NCI-H2227 (cell line): Measurements from ENCODE around the gene CSAG2.
"Not testable (repeated sequence)": the region's sequence is repeated elsewhere in the genome, so short reads cannot be mapped to it uniquely, and the experiment has no call there.

Experiments used
- DNase-seq: peaks from one replicate; lab custom pipeline; 2025; ENCODE audit not compliant: unreplicated experiment; lab: John Stamatoyannopoulos, UW

CSAG2 gene

GRCh38 chrX:152709173-152709572, at the start of gene CSAG2:
Gene CSAG2, minus strand, starts transcription at chrX:152709273. Its CDS starts 161 bp downstream, at chrX:152709112.
- not testable (repeated sequence) for DNase-seq

GRCh38 chrX:152754871-152755270, 45.8 kb upstream of the CSAG2 start:
- DNase-seq, result not testable (repeated sequence)

DNA sequence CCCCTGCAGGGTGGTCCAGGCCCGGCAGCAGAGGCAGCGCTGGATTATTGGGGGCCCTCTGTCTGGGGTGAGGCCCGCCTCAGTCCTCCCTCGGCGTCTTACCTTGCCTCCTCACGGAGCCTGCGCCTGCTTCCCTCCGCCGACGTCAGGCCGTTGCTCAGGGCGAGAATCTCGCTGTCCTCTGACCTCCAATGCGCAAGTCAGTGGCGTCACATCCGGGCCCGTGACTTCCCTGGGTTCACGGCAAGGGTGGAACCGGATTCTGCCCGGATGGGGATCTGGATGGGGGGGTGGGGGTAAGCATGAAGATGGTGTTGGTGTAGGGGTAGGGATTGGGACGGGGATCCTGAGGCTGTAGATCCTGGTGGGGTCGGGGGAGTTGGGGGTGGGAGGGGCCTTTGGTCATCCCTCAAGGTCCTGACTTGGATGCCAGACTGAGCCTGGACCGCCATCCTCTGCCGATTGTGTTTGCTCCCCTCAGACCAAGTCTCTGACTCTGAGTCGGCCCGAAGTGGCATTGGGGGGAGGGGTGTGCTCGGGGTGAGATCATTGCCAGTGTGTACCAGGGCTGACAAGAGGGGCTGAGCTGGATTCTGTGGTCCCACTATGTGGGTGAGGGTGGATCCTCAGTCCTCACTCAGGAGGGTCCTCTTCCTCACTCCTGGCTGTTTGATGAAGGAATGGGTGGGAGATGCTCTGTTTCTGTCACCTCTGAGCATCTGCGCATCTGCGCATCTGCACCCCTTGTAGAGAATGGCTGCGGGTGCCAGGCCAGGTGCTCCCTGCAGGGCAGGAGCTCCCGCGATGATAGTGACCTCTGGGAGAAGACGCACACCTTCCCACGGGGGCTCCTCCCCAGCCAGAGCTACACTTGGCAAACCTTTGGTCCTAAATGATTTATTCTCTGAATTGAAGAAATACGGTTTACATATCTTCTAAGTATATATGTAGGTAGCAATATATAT, 44.9 kb upstream of the CSAG2 start, which contains the start of gene MAGEA2:
Gene MAGEA2 (minus strand): TSS at position 157 of the 965 bp plus-strand sequence. CDS start 2,479 bp downstream, outside the sequence.
- not testable (repeated sequence) for DNase-seq

- DNase-seq, result no peak
These were observed 29.5 kb upstream of the CSAG2 start for GRCh38 chrX:152738560-152738959.

GRCh38 chrX:152736528-152736927, 27.5 kb upstream of the CSAG2 start:
- not testable (repeated sequence) for DNase-seq

GRCh38 chrX:152735860-152736511, 26.9 kb upstream of the CSAG2 start:
- DNase-seq, result no peak

DNA sequence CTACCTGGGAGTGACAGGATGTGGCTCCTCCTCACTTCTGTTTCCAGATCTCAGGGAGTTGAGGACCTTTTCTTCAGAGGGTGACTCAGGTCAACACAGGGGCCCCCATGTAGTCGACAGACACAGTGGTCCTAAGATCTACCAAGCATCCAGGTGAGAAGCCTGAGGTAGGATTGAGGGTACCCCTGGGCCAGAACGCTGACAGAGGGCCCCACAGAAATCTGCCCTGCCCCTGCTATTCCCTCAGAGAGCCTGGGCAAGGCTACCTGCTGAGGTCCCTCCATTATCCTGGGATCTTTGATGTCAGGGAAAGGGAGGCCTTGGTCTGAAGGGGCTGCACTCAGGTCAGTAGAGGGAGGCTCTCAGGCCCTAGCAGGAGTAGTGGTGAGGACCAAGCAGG, 26.0 kb upstream of the CSAG2 start:
- no peak for DNase-seq

DNA sequence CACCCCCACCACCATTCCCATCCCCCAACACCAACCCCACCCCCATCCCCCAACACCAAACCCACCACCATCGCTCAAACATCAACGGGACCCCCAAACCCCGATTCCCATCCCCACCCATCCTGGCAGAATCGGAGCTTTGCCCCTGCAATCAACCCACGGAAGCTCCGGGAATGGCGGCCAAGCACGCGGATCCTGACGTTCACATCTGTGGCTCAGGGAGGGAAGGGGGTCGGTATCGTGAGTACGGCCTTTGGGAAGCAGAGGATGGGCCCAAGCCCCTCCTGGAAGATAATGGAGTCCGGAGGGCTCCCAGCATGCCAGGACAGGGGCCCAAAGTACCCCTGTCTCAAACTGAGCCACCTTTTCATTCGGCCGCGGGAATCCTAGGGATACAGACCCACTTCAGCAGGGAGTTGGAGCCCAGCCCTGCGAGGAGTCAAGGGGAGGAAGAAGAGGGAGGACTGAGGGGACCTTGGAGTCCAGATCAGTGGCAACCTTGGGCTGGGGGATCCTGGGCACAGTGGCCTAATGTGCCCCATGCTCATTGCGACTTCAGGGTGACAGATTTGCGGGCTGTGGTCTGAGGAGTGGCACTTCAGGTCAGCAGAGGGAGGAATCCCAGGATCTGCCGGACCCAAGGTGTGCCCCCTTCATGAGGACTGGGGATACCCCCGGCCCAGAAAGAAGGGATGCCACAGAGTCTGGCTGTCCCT, 25.2 kb upstream of the CSAG2 start:
- not testable (repeated sequence) for DNase-seq

DNA sequence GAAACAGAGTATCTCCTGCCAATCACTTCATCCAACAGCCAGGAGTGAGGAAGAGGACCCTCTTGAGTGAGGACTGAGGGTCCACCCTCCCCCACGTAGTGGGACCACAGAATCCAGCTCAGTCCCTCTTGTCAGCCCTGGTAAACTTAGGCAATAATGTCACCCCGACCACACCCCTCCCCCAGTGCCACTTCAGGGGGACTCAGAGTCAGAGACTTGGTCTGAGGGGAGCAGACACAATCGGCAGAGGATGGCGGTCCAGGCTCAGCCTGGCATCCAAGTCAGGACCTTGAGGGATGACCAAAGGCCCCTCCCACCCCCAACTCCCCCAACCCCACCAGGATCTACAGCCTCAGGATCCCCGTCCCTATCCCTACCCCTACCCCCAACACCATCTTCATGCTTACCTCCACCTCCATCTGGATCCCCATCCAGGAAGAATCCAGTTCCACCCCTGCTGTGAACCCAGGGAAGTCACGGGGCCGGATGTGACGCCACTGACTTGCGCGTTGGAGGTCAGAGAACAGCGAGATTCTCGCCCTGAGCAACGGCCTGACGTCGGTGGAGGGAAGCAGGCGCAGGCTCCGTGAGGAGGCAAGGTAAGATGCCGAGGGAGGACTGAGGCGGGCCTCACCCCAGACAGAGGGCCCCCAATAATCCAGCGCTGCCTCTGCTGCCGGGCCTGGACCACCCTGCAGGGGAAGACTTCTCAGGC, 24.3 kb upstream of the CSAG2 start, which contains the start of the genes CSAG1 and MAGEA12:
Gene CSAG1 (minus strand): TSS at position 461 of the 715 bp plus-strand sequence. CDS start 1,261 bp downstream, outside the sequence.
Gene MAGEA12 (plus strand): TSS at position 497 of the 715 bp plus-strand sequence. CDS start 2,405 bp downstream, outside the sequence.
- DNase-seq, result peak; percentile 91

DNA sequence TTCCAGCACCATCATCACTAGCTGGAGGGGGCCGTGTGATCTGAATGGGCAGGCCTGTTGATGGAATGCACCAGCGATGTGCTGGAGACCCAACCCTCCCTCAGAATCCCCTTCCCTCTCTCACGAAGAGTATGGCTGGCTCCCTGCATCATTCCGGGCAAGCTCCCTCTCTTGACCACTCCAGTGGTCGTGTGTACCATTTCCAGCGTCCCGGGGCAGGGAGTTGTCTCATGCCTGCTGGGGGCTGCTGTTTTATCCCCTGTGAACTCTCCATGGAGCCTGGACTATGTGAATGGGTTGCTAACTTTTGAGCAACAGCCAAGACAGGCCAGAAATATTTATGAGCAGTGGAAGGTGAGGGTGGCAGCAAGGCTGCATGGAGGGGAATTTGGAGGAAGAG, 16.3 kb upstream of the CSAG2 start:
- DNase-seq, result no peak

GRCh38 chrX:152713815-152714787, 5.0 kb upstream of the CSAG2 start, which contains the start of gene MAGEA2B:
Gene MAGEA2B, plus strand, starts transcription at chrX:152714628. Its CDS starts 2,479 bp downstream, at chrX:152717107.
- DNase-seq, result not testable (repeated sequence)

DNA sequence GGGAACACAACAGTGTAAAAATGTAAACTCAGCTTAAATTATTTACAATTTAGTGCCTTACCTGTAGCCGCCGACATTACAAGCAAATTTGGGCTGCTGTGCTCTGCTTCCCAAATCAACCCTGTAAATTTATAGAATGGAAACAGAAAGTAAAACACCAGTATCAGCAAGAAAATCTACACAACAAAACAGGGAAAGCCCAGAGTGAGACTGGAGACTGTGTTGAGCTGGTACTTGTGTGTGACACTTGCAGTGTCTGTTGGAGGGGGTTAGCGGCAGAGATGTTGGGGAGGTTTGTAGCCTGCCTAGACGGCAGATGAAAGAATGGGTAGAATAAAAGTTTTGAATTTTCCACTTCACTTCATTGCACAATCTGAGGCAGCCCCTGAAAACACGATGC, 4.1 kb upstream of the CSAG2 start:
- not testable (repeated sequence) for DNase-seq

GRCh38 chrX:152706500-152706899, 2.6 kb downstream of the CSAG2 start:
- not testable (repeated sequence) for DNase-seq

- not testable (repeated sequence) for DNase-seq
These were observed 8.7 kb downstream of the CSAG2 start for GRCh38 chrX:152700390-152700789.

DNA sequence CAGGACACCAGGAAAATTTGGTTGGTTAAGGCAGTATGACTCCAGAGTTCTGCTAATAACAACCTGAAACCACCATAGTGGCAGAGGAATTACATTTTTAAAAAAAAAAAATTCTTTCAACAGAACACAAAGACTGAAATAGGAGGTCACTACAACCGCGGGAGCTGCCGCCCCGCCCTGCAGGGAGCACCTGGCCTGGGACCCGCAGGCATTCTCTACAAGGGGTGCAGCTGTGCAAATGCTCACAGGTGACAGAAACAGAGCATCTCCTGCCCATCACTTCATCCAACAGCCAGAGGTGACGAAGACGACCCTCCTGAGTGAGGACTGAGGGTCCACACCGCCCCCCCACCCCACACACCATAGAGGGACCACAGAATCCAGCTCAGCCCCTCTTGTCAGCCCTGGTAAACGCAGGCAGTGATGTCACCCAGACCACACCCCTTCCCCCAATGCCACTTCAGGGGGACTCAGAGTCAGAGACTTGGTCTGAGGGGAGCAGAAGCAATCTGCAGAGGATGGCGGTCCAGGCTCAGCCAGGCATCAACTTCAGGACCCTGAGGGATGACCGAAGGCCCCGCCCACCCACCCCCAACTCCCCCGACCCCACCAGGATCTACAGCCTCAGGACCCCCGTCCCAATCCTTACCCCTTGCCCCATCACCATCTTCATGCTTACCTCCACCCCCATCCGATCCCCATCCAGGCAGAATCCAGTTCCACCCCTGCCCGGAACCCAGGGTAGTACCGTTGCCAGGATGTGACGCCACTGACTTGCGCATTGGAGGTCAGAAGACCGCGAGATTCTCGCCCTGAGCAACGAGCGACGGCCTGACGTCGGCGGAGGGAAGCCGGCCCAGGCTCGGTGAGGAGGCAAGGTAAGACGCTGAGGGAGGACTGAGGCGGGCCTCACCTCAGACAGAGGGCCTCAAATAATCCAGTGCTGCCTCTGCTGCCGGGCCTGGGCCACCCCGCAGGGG, 10.8 kb downstream of the CSAG2 start, which contains the start of gene MAGEA3:
Gene MAGEA3 (plus strand): TSS at position 843 of the 980 bp plus-strand sequence. CDS start 2,039 bp downstream, outside the sequence.
- not testable (repeated sequence) for DNase-seq

DNA sequence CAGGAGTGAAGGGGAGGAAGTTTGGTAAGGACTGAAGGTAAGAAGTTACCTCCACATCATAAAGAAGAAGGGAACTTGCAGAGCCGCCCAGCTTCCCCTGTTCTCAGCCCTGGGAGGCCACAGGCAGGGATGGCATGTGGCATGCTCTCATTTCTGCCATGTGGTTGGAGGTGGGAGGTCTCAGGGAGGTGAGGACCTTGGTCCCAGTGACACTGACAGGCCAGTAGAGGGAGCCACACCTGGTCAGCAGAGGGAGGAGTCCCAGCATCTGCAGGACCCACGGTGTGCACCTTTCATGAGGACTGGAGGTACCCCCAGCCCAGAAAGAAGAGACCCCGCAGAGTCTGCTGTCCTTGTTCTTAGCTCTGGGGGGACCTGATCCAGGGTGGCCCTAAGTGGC, 28.1 kb downstream of the CSAG2 start:
- not testable (repeated sequence) for DNase-seq

DNA sequence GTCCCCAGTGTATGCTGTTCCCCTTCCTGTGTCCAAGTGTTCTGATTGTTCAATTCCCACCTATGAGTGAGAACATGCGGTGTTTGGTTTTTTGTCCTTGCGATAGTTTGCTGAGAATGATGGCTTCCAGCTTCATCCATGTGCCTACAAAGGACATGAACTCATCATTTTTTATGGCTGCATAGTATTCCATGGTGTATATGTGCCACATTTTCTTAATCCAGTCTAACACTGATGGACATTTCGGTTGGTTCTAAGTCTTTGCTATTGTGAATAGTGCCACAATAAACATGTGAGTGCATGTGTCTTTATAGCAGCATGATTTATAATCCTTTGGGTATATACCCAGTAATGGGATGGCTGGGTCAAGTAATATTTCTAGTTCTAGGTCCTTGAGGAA, 34.4 kb downstream of the CSAG2 start:
- DNase-seq, result not testable (repeated sequence)
